HG02970 (cell line): ENCODE data around the gene CLCNKA.

Experiments used
- ATAC-seq: cut with Tn5 transposase; IDR thresholded peaks from one replicate; pipeline ENCODE4 v1.9.1; 2021; ENCODE audit warnings: mild to moderate bottlenecking, moderate library complexity, moderate number of reproducible peaks; ENCODE audit not compliant: unreplicated experiment, low FRiP score

The CLCNKA gene

DNA sequence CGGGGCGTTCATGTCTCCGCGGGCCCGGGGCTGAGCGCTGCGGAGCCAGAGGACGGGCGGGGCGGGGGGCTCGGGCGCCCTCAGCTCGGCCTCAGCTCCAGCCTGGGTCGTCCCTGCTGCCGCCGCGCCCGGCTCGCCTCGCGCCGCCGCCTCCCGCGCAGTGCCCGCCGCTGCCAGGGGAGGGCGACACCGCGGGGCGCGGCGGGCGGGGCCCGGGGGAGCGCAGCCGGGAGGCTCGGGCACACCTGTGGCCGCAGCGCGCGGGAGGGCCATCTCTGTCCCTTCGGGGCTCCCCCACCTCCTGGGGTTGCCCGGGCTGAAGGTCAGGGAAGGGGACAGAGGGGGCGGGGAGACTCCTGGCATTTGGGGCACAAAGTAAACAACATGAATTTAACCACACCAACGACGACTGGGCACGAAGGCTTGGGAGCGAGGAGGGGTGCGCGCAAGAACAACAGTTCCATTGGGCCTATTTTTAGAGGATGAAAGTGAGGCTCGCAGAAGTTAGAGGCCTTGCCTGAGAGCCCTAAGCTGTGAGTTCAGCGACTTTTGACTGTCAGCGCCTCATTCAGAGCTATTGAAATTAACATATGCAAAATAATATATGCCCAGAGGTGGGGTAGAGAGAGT lies 51.8 kb downstream of the CLCNKA start, which contains the start of gene FAM131C:
FAM131C (minus strand) TSS at position 162 of the 630 bp plus-strand sequence. CDS start 209 bp downstream, outside the sequence.
- no peak for ATAC-seq

DNA sequence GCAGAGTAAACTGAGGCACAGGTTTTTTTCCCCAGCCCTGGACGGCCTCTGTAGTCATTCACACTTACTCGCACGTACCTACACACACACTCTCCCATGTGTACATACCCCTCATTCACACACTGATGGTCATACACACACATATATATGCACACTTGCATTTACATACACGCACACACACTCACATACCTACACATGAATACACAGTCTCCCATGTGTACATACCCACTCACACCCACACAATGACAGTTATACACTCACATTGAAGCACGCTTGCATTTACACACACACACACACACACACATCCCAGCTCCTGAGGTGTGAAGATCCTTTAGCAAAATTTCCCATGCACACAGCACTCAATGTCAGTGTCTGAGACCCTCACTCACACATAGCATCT lies 52.4 kb downstream of the CLCNKA start:
- ATAC-seq = no peak

DNA sequence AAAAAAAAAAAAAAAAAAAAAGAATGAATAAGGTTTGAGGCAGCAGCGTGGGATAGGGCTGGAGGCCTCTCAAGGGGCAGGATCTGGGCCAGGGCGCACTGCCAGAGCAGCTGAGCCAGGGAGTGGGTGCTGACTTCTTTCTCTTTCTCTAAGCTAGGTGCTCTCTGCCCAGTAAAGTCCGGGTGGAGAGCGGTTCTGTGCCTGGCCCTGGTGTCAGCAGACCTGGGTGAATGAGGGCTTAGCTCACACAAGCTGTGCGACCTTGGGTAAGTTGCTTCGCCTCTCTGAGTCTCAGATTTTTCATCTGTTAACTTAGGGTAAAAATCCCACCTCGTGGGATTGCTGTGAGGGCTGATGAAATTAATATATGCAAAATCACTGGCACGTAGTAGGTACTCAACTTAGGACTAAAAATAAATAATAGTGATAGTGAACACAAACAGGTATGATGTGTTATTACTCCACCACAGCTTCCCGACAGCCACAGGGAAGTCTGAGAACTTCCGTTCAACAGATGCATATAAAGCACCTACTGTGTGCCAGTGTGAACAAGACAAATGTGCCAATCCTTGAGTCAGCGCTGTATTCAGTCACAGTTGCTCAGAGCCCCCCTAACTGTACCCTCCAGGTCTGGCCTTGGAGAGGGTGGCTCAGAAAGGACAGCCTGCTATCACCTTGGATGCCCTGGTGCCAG lies 53.6 kb downstream of the CLCNKA start:
- no peak for ATAC-seq

DNA sequence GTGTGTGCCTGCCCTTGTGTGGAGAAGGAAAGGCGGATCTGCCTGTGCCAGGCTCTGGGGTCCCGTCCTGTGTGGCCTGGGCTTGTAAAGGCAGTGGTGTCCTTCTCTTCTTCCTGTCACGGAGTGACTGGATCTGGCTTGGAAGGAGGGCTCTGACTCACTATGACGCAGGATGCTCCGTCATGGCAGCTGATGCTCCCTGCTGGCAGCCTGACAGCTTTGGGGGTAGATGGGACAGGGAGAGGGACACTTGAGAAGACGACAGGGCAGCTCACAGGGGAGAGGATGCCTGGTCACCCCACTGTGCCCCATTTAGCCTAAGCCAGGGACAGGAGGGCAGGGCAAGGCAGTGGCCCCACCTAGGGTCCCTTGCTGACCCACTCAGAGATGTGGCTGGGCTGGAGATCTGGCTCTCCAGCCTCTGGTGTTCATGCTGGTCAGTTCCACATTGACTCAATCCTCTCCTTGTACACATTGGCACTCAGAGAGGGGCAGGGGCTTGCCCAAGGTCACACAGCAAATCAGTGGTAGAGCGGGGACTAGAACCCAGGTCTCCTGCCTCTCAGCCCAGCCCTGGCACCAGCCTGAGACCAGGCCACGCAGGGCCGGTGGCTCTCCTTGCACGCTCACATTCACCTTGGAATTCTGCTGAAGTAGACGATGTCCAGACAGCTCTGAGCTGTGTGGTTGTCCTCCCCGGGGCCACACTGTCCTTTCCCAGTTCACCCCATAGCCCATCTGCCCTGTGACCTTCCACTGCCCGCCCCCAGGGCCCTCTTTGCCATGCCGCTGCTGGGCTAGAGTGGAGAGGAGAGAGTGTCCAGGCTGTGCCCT lies 54.4 kb downstream of the CLCNKA start:
- no peak for ATAC-seq

DNA sequence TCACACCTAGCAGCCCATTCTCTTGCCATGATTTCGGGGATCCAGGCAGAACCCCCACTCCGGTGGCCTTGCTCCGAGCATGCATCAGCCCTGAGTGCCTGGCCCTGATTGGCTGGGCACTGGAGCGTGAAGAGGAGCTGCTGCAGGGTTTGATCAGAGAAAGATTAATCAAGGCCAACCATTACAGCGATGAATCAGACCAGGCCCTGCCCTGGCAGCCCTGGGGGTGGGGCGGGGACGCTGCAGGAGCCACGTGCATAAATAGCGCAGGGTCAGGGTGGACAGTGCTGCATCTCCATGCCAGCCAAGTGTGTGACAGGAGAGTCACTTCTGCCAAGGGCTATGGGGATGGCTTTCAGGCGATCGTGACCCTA lies 55.0 kb downstream of the CLCNKA start:
- ATAC-seq = no peak

DNA sequence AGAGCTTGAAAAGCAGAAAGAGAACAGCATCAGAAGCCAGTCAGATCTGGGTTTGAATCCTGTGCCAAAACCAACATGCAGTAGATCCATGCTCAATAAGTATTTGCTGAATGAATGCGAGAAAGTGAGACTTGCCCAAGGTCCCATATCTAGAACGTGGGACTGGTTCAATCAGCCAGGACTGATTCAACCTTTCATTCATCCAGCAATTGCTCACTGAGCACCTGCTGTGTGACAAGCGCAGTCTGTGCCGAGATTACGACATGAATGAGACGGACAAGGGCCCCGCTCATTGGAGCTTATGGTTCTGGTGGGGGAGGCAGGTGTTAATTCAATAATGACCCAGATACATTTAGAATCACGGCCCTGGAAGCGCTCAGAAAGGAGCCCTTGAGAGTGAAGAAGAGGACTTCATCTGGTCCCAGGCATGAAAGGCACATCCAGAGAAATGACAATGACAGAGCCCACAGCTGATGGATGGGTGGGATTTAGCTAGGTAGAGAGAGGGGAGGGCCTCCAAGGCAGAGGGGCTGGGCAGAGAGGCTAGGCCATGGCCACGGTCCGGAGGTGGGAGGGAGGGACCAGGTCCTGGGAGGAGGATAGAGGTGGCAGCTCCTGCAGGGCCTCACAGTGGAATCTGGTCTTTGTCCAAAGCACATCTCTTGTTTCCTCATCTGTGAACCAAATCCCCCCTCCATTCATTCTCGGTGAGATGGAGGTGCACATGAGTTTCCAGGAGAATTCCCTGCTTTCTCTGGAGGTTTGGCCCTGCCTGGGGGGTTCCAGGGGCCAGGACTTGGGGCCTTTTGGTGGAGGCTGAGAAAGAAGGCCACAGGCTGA lies 55.8 kb downstream of the CLCNKA start:
- no peak for ATAC-seq

DNA sequence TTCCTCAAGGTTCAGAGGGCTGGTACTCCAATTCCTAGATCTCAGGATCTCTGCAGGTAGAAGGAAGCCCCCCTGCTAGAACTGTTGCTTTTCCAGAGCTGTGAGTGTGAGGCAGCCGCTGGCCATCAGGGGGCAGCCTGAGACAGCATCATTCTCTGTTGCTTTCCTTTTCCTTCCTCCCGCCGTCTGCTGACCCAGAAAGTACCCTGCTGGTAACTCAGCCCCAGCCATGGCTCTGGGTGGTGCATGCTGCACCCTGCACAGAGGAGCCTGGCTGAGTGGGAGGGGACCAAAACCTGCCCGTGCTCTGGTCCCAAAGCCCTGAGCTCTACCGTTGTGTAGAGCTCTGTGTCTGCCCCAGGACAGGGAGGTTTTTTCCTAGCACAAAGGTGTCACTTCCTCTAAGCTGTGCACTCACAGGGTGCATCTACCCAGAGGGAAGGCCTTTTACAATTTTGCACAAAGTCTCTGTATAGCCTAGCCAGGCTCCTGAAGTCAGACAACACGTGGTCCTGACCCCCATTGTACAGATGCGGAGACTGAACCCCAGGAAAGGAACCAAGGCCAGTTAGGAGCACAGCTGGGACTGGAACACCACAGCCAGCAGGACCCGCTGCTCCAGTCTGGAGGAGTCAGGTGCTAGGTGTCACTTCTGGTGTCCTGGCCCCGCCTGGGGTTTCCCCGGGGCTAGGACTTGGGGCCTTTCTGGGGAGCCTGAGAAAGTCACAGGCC lies 57.3 kb downstream of the CLCNKA start:
- no peak for ATAC-seq

DNA sequence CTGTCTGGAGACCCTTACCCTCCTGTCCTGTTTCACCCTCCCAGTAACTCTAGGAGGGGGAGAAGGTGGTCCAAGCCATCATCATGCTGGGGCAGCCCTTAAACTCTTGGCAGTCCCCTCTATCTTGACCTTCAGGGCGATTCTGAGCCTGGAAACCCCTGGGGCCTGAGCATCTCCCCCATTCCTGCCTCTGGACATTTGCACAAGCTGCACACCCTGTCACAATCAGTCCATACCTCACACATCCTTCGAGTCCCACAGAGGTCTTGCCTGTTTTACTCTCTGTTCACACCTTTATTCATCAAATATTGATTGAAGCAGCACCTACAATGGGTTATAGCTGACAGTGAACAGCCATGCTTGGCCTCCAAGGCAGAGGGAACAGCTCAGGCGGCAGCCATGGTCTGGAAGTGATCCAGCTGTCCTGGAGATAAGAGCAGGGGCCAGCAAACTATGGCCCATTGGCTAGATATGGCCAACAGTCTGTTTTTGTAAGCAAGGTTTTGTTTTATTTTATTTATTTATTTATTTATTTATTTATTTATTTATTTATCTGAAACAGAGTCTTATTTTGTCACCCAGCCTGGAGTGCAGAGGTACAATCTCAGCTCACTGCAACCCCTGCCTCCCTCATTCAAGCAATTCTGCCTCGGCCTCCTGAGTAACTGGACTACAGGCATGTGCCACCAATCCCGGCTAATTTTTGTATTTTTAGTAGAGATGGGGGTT lies 58.8 kb downstream of the CLCNKA start:
- no peak for ATAC-seq

DNA sequence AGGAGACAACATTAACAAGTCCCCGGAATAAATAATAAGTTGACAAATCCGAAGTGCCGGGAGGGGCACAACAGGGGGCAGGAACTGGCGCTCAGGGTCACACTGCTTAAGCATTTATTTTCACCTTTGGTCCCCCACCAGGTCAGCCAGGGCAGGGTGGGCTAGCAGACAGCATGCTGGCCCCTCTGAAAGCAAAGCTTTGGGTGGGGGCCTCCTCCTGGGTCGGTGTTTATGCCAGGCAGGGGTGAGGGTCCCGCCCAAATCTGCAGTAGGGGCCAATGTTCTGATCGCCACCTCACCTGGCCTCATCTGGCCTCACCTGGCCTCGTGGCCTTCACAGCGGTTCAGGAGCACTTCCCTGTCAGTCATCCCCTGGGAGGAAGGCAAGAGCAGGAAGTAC lies 59.8 kb downstream of the CLCNKA start:
- no peak for ATAC-seq

DNA sequence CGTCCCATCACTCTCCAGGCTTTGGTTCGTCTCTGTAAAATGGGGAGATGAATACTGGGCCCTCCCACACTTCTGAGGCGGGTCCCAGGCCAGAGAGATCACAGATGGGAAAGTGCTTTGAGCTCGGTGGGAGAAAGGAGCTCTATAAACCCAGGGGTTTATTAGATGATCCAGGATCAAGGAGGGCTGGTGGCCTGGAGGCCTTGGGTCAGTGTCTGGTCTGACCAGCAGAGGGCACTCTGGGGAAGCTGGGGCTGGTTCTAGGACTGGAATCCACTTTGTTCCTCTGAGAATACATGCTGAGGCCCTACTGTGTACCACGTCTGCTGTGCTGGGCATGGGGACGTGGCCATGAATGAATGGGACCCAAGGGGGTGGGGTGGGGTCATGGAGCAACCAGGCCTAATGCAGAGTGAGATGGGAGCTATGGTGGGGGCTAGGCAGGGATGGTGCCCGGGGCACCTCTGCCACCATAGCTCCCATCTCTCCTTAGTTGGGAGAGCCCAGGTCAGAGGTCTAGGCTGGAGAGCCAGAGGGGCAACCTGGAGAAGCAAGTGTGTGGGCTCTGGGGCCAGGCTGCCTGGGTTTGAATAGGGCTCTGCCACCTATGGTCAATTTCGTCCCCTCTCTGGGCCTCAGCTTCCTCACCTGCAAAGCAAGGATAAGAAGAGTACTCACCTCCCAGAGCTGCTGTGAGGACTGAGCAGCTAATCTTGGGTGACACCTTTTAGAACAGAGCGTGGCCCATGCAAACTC lies 60.6 kb downstream of the CLCNKA start:
- ATAC-seq = no peak

DNA sequence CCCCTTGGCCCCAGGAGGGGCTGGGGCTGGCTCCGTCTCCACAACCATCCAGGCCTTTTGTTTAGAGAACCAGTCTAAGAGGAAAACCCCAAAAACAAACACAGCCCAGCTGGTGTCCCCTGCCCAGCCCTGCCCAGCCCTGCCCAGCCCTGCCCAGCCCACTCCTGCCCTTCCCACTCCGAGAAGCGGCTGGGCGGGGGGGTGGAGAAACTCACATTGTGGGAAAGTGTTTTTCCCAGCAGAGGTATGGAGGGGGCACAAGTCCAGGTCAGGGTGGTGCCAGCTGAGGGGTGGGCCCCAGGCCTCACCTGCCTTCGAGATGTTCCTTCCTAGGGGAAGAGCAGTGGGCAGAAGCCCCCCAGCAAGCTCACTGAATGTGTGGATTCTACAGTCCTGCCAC lies 61.6 kb downstream of the CLCNKA start:
- ATAC-seq = no peak
